SHP77 treated with DMSO at 0.1 percent for 48 hours (cell line): ENCODE data around the gene LTF.
A peak's percentile ranks its signal among the peaks of the same experiment; 100 is the strongest.

Source experiments
- DNase-seq: peaks from one replicate; lab custom pipeline; 2025; lab: John Stamatoyannopoulos, UW

Gene LTF

GRCh38 chr3:46490338-46491084 is 25.8 kb upstream of the LTF start:
- no peak for DNase-seq

- DNase-seq, result no peak
Measured at GRCh38 chr3:46489875-46490274, 25.2 kb upstream of the LTF start.

GRCh38 chr3:46489381-46489780 is 24.7 kb upstream of the LTF start:
- no peak for DNase-seq

GRCh38 chr3:46488735-46489361 is 24.1 kb upstream of the LTF start:
- DNase-seq, result peak; percentile 71

DNA sequence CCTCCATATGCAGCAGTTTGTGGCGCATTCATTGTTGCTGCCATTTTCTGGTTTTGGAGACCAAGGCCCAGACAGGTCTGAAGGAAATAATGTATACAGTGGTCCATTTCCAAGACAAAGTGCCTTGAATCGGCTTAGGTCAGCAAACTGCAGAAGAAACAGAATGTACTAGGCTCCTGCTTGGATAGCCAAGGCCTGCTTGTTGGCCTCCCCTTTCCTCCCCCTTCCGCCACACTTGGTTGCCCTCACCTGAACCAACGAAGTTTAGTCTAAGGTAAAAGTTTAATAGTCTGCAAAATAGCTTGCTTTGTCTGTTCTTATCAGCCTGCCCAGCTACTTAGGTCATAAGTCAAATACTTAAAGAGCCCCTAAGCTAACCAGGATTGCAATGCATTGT is 21.1 kb upstream of the LTF start:
- DNase-seq, result no peak

DNA sequence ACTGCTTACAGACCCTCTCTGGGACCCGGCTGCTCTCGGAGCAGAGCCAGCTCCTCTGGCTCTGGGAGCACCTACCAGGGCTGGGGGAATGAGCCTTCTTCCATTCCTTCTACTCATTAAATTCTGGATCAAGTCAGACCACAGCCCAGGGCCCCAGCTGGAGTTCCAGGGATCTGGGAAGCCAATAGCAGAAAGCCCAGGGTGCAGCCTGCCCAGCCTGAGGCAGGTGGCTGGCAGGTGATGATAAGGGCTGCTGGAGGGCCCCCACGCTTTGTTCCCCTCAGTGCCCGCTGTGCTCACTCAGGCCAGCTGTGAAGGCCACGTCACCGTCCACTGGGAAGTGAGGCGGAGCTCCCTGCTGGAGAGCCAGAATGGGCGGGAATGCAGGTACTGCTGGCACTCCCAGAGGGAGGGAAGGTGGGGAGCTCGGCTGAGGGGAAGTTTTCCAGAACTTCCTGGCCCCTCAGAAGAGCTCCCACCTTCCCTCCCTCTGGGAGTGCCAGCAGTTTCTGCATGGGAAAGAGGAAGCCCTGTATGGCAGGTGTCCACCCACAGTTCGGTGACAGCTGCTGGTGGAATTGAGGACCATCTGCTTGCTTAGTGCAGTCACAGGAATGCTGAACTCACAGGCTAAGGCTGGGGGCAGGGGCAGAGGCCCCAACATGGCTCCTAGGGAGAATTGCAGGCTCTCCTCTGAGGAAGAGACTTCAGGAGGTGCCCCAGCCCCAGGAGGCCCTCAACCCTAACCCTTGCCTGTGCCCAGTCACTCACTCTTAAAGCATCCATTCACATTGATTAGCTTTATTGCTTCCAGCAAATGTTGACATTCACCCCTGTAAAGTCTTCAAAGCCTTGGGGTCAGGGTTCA is 20.4 kb upstream of the LTF start:
- DNase-seq, result peak; percentile 28

GRCh38 chr3:46484388-46484787 is 19.7 kb upstream of the LTF start:
- no peak for DNase-seq

- no peak for DNase-seq
Measured at GRCh38 chr3:46483825-46484224, 19.1 kb upstream of the LTF start.

GRCh38 chr3:46482632-46483350 is 18.1 kb upstream of the LTF start:
- DNase-seq, result no peak

GRCh38 chr3:46481636-46482035 is 16.9 kb upstream of the LTF start:
- DNase-seq, result no peak

- DNase-seq, result no peak
Measured at GRCh38 chr3:46480491-46481195, 15.9 kb upstream of the LTF start.

DNA sequence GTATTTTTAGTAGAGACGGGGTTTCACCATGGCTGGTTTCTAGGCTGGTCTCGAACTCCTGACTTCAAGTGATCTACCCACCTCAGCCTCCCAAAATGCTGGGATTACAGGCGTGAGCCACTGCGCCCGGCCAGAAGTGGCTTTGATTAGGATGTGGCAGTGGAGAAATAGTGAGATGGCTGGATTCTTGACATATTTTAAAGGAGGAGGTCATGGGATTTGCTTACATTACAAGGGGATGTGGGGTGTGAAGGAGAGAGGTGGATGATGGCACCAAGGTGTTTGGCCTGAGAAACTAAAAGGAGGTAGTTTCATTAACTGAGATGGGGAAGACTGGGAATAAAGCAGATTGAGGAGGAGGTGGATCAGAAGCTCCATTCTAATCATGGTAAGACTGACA is 15.0 kb upstream of the LTF start:
- DNase-seq, result no peak

DNA sequence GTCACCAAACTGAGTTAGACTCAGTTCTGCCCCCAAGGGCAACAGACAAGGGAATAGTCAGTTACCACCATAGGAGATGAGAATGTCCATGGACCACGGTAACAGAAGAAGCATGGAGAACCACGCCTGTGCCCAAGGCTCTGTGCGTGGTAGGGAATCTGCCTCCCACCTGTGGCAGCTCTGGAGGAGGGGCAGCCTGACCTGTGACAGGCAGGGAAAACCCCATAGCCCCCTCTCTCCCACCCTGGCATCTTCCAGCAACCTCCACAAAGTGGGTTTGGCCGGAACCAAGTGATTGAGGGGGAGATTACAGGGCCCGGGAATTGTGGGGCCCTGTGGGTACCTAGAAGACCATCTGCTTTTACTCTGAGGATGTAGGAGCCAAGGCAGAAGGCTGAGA is 14.3 kb upstream of the LTF start:
- no peak for DNase-seq

DNA sequence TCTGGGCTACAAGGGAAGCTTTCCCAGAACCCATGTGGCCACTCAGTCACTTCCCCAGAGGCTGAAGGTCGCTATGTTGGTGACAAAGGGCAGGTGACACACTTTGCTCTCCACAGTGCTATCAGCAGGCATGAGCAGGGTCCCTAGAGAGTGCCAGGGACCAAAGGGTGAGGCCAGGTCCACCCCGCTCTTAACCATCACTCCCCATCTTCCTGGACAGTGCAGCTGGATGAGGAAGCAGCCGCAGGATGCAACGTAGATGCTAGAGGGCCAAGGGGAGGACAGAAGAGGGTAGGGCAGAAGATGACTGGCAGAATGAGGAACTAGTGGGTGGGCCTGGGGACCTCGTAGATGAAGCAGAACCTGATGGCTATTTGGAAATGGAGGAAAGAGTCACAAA is 13.6 kb upstream of the LTF start:
- no peak for DNase-seq

DNA sequence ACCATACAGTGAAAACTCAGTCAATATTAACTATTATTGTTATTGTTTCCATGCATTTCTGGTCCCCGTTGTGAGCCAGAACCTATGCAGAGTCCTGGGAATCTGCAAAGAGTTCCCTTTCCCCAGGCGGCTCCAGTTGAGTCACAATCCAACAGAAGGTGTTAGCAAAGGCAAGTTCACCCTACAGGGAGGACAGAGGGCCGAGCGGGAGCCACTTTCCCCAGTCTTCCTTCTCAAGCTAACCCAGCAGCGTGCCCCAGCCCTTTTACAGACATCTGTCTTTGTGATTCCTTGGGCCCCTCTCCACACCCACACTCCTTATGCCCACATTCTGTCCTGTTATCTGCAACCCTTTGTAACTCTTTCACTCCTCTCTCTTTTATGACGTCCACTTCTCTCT is 13.1 kb upstream of the LTF start:
- no peak for DNase-seq

DNA sequence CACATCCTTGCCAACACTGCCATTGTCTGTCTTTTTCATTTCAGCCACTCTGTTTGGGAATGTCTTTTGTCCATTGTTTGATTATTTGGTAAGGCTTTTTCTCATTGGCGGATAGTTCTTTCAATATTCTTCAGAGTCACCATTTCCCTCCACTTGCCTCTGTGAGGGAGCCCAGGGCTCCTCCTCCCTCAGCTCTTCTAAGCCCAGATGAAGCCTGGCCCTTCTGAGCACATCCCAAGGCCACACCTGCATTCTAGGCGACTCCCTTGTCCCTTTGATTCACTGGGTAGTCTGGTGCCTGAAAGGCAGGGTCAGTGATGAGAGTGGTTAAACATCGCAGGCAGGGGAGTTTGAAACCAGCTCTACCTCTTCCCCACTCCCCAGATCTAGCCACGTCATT is 12.4 kb upstream of the LTF start:
- no peak for DNase-seq

DNA sequence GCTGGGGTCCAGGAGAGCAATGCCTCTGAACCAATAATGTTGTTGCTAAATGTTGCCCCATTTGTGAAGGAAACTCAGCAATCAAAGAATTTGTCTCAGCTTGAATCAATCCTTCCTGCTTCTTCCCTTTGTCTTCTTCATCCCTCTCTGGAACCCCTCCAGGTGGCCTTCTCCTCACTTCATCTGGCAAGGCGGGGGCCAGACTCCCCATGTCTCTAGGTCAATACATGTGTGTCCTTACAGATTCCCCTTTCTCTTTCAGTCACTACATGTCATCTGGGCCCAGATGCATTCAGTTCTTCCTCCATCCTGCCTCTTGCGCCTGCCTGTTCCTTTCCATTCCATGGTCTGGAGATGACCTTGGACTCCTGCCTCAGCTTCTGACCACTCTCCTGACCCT is 8.0 kb upstream of the LTF start:
- DNase-seq, result no peak

- no peak for DNase-seq
Measured at GRCh38 chr3:46471371-46471914, 6.7 kb upstream of the LTF start.

DNA sequence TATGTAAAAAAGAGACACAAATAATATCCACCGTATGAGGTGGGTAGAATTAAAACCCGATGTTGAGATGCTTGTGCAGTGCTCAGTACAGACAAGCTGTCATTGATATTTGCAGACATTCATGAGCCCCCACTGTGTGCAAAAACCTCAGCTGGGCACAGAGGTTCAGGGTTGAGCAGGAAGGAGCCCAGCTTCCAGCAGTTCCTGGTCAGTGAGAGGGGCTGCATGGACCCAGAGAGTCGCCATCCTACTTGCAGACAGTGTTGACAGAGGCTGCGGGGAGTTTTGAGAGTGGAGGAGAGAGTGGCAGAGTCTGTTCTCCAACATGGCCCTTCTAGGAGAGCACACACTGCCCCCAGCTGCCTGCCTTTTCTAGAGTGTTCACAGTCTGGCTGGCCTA is 6.1 kb upstream of the LTF start:
- DNase-seq, result no peak

DNA sequence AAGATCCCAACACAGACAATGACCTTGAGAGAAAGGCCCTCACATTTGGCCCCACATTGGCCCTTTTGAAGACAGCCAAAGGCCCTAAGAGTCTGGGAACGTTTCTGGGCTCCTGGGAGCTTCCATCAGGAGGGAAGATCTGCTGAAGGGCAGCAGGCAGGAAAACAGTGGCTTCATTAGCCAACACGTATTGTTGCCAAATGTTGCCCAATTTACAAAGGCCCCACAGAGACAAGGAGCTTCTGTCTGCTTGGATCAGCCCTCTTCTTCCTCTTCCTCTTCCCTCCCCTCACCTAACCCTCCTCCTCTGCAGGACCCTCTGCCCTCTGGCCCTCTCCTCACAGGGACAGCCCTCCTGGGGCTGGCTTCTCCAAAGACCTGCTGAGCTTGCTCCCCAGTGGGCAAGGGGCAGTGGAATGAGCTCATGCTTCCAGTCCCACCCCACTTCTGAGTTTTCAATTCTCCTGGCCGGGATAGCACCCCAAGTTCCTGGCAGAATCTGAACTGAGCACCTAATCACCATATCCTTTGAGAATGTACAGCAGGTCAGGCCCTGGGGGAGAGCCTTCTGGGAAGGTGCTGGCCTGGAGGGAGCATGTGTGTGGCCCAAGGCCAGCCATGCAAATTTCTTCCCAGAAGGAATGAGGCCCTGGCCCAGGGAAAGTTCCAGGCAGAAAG is 5.1 kb upstream of the LTF start:
- no peak for DNase-seq
